Endodermal cell (in vitro differentiated cells): ENCODE measurements around the gene MS4A5. TPM values are rescaled to one million over a fixed set of nuclear protein-coding genes. Genes with fewer than 3 reads are reported as not detected.

ENCODE experiments used
- DNase-seq: peaks from one replicate; pipeline ENCODE4 v3.0.0-alpha.2; 2017
- H3K27ac ChIP-seq: 2 replicates; pipeline ENCODE4 v1.5.1; 2013; ENCODE audit warnings: mild to moderate bottlenecking, low read depth, low read length, moderate library complexity
- H3K27me3 ChIP-seq: 2 replicates; pipeline ENCODE4 v1.6.1; 2013; ENCODE audit warnings: mild to moderate bottlenecking, low read length, moderate library complexity; ENCODE audit not compliant: insufficient read depth, control insufficient read depth, poor library complexity, severe bottlenecking
- H3K36me3 ChIP-seq: 2 replicates; pipeline ENCODE4 v1.7.0; 2013; ENCODE audit warnings: mild to moderate bottlenecking, low read length, moderate library complexity; ENCODE audit not compliant: control insufficient read depth, insufficient read depth
- H3K4me1 ChIP-seq: one replicate; pipeline ENCODE4 v1.7.0; 2013; ENCODE audit warnings: low read length; ENCODE audit not compliant: control insufficient read depth, insufficient read depth
- H3K4me3 ChIP-seq: 2 replicates; pipeline ENCODE4 v1.5.1; 2013; ENCODE audit warnings: mild to moderate bottlenecking, low read length, moderate library complexity
- H3K9ac ChIP-seq: 2 replicates; pipeline ENCODE4 v1.6.1; 2013; ENCODE audit warnings: mild to moderate bottlenecking, low read length, moderate library complexity; ENCODE audit not compliant: poor library complexity, severe bottlenecking; ENCODE audit errors: extremely low read depth
- H3K9me3 ChIP-seq: 2 replicates; pipeline ENCODE4 v1.6.1; 2013; ENCODE audit warnings: mild to moderate bottlenecking, low read length, moderate library complexity; ENCODE audit not compliant: control insufficient read depth
- H3K27ac Mint-ChIP-seq: 2 replicates; pipeline ENCODE4 v1.8.0; 2020; ENCODE audit warnings: mixed read lengths
- H3K27me3 Mint-ChIP-seq: 2 replicates; pipeline ENCODE4 v1.8.0; 2021; ENCODE audit warnings: mild to moderate bottlenecking, mixed read lengths; ENCODE audit not compliant: insufficient read depth
- H3K36me3 Mint-ChIP-seq: 2 replicates; pipeline ENCODE4 v1.8.0; 2020; ENCODE audit warnings: low read depth, mixed read lengths
- H3K4me1 Mint-ChIP-seq: 2 replicates; pipeline ENCODE4 v1.8.0; 2020; ENCODE audit warnings: mixed read lengths
- H3K4me3 Mint-ChIP-seq: 2 replicates; pipeline ENCODE4 v1.8.0; 2020; ENCODE audit warnings: mild to moderate bottlenecking, moderate library complexity, mixed read lengths
- H3K9me3 Mint-ChIP-seq: 2 replicates; pipeline ENCODE4 v1.8.0; 2020; ENCODE audit warnings: mild to moderate bottlenecking, mixed read lengths
- WGBS, 2 experiments: methylation state at CpG; one replicate each; pipeline versions ENCODE4 v1.1.5 to v1.1.7; 2013; ENCODE audit warnings: missing lambda C conversion rate in 2 of 2, mixed read lengths in 1 of 2; ENCODE audit not compliant: insufficient coverage in 1 of 2, insufficient read length in 1 of 2; 5-methylcytosine and 5-hydroxymethylcytosine counted together
- total RNA-seq, 2 donors: library from RNA; stranded (reverse); fragmentation: NEBNext Ultra II Directional in 1 of 2; extraction: Animal tissue kit (Norgen Biotek cat#: 25700) in 1 of 2; gene quantifications; 2 replicates in 1 of 2; 3 replicates in 1 of 2; pipeline ENCODE4 v1.2.1, GENCODE V29; 2021
- TF ChIP-seq, protein P1 (sequence below): fragments of 200-600 bp; sonication (generic); conservative IDR thresholded peaks from 2 replicates; pipeline ENCODE4 v1.5.0; 2021; ENCODE audit warnings: antibody characterized with exemption, mild to moderate bottlenecking

MS4A5 gene
- total RNA-seq, 2 donors from 2014 or later = not detected

- no peaks in the 10 kb centered on the region for H3K36me3 Mint-ChIP-seq
These were observed 37.0 kb upstream of the MS4A5 start for GRCh38 chr11:60392361-60392760.

DNA sequence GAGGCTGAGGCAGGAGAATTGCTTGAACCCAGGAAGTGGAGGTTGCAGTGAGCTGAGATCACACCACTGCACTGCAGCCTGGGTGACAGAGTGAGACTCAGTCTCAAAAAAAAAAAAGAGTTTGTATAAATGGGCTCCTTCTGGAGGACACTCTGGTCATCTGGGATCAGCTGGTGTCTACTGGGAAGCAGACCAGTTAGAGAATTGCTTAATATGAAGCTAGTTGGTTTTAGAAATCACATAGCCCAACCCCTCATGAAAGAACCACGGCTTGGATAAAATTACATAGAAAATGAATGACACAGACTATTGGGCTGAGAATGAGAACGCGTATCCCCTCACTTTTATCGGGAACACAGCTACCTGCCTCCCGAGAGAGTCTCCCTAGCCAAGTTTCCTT lies 36.4 kb upstream of the MS4A5 start:
- no peaks in the 10 kb centered on the region for H3K36me3 ChIP-seq
- H3K27me3 Mint-ChIP-seq = no peaks in the 10 kb centered on the region
- 82 to 95% methylated on average over 2 to 5 of the region's 5 CpGs for WGBS, 2 experiments
- no peaks in the 10 kb centered on the region for H3K9me3 ChIP-seq
- no peak for DNase-seq
- no peak overlapping the region for H3K4me3 ChIP-seq
- TF ChIP-seq, protein P1, sequence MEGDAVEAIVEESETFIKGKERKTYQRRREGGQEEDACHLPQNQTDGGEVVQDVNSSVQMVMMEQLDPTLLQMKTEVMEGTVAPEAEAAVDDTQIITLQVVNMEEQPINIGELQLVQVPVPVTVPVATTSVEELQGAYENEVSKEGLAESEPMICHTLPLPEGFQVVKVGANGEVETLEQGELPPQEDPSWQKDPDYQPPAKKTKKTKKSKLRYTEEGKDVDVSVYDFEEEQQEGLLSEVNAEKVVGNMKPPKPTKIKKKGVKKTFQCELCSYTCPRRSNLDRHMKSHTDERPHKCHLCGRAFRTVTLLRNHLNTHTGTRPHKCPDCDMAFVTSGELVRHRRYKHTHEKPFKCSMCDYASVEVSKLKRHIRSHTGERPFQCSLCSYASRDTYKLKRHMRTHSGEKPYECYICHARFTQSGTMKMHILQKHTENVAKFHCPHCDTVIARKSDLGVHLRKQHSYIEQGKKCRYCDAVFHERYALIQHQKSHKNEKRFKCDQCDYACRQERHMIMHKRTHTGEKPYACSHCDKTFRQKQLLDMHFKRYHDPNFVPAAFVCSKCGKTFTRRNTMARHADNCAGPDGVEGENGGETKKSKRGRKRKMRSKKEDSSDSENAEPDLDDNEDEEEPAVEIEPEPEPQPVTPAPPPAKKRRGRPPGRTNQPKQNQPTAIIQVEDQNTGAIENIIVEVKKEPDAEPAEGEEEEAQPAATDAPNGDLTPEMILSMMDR = no peak
- no peaks in the 10 kb centered on the region for H3K27me3 ChIP-seq
- H3K9ac ChIP-seq = no peak overlapping the region
- H3K4me3 Mint-ChIP-seq = no peak overlapping the region
- no peaks in the 10 kb centered on the region for H3K9me3 Mint-ChIP-seq
- H3K27ac ChIP-seq = no peak overlapping the region
- H3K4me1 Mint-ChIP-seq = no peaks in the 10 kb centered on the region
- no peaks in the 10 kb centered on the region for H3K4me1 ChIP-seq
- H3K36me3 Mint-ChIP-seq = no peaks in the 10 kb centered on the region
- H3K27ac Mint-ChIP-seq = no peak overlapping the region

More at GRCh38 chr11:60392361-60392760, 37.0 kb upstream of the MS4A5 start:
- TF ChIP-seq, protein P1 = no peak
- Histone ChIP-seq H3K4me1 (no peaks in the 10 kb centered on the region), H3K9me3 (no peaks in the 10 kb centered on the region), H3K27ac (no peak overlapping the region), H3K9ac (no peak overlapping the region), H3K4me3 (no peak overlapping the region), H3K27me3 (no peaks in the 10 kb centered on the region), H3K36me3 (no peaks in the 10 kb centered on the region)
- no peaks in the 10 kb centered on the region for H3K27me3 Mint-ChIP-seq
- H3K9me3 Mint-ChIP-seq = no peaks in the 10 kb centered on the region
- H3K4me1 Mint-ChIP-seq = no peaks in the 10 kb centered on the region
- WGBS, 2 experiments = 93 to 100% methylated on average over 1 to 2 of the region's 2 CpGs
- no peak overlapping the region for H3K27ac Mint-ChIP-seq
- no peak overlapping the region for H3K4me3 Mint-ChIP-seq
- no peak for DNase-seq

DNA sequence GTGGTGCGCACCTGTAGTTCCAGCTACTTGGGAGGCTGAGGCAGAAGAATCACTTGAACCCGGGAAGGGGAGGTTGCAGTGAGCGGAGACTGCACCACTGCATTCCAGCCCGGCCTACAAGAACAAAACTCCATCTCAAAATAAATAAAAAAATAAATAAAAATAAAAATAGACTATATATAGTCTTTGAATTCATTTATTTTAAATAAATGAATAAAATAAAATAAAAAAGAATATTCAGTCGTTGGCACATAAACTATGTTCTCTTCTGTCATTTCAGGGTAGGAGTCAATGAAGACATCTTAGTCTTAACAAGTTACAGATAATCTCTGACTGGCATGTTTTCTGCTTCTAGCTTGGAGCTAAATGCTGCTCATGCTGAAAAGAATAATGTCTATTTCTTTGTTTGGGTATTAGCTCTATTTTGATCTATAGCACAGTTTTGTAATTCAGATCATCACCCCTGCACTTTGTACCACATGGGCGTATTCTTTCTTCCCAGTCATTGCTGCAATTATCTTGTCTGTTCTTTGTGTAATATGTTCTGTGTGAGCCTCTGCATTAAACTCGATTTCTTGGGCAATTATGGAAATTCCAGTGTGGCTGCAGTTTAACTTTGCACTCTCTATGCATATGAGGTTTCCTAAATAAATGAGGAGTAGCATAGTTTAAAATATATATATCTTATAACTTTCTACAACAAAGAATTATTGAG lies 34.5 kb upstream of the MS4A5 start:
- Histone ChIP-seq H3K27me3 (no peaks in the 10 kb centered on the region), H3K27ac (no peak overlapping the region), H3K4me1 (no peaks in the 10 kb centered on the region), H3K9ac (no peak overlapping the region), H3K4me3 (no peak overlapping the region), H3K9me3 (no peaks in the 10 kb centered on the region), H3K36me3 (no peaks in the 10 kb centered on the region)
- Mint-ChIP-seq H3K4me1 (no peaks in the 10 kb centered on the region), H3K27ac (no peak overlapping the region), H3K4me3 (no peak overlapping the region), H3K36me3 (no peaks in the 10 kb centered on the region), H3K27me3 (no peaks in the 10 kb centered on the region), H3K9me3 (no peaks in the 10 kb centered on the region)
- no peak for DNase-seq
- WGBS, 2 experiments = 88 to 100% methylated on average over 1 to 6 of the region's 7 CpGs
- TF ChIP-seq, protein P1 = no peak
